K562 (cell line): Measurements from ENCODE around the gene BTBD1. TPM values are rescaled to one million over a fixed set of nuclear protein-coding genes. Genes with fewer than 3 reads are reported as not detected.

Experiments
- E2F8 ChIP-seq: fragments of 450-650 bp; IDR thresholded peaks from 2 replicates; pipeline ENCODE4 v1.7.1; 2018; ENCODE audit warnings: mild to moderate bottlenecking, low read depth; ENCODE audit not compliant: partially characterized antibody
- KDM5B ChIP-seq: fragments of 200-600 bp; sonication (generic); IDR thresholded peaks from 2 replicates; pipeline ENCODE4 v1.6.1; 2012; ENCODE audit warnings: low read depth, mild to moderate bottlenecking, moderate library complexity, low read length, control low read depth, inconsistent platforms; ENCODE audit not compliant: insufficient replicate concordance
- MTA1 ChIP-seq: fragments of 450-650 bp; IDR thresholded peaks from 2 replicates; pipeline ENCODE4 v1.6.1; 2017; ENCODE audit warnings: borderline replicate concordance
- MYC ChIP-seq, 2 experiments: fragments of 250-450 bp in 1 of 2; sonication (Bioruptor Pico) in 1 of 2; IDR thresholded peaks; 2 replicates each; pipeline versions ENCODE4 v1.5.1 to v1.6.1; 2012 to 2021; ENCODE audit warnings: low read depth in 2 of 2, borderline replicate concordance in 1 of 2, improper control_type of control experiment in 1 of 2, low read length in 1 of 2, mild to moderate bottlenecking in 1 of 2, moderate library complexity in 1 of 2
- TBL1XR1 ChIP-seq, 2 experiments: IDR thresholded peaks; 2 replicates each; pipeline ENCODE4 v1.6.1; 2012; ENCODE audit warnings: improper control_type of control experiment in 2 of 2, low read length in 2 of 2, mild to moderate bottlenecking in 1 of 2
- TOE1 ChIP-seq, 2 experiments: fragments of 450-650 bp in 1 of 2; sonication (generic) in 1 of 2; formaldehyde crosslinking in 1 of 2; IDR thresholded peaks; 2 replicates each; pipeline versions ENCODE4 v1.7.1 to v1.8.0; 2016 to 2022; ENCODE audit warnings: borderline replicate concordance in 2 of 2, mild to moderate bottlenecking in 2 of 2, antibody characterized with exemption in 1 of 2, inconsistent platforms in 1 of 2, low read depth in 1 of 2, missing genetic modification reagents in 1 of 2, moderate library complexity in 1 of 2
- ZBTB26 ChIP-seq: fragments of 450-650 bp; formaldehyde crosslinking; IDR thresholded peaks from 2 replicates; pipeline ENCODE4 v1.4.0; 2022; ENCODE audit warnings: missing genetic modification characterization
- ZNF318 ChIP-seq, 2 experiments: fragments of 450-650 bp; IDR thresholded peaks; 2 replicates each; pipeline ENCODE4 v1.6.1; 2016; ENCODE audit warnings: mild to moderate bottlenecking in 2 of 2, borderline replicate concordance in 1 of 2, low read depth in 1 of 2, moderate library complexity in 1 of 2
- ZSCAN29 ChIP-seq: fragments of 450-650 bp; IDR thresholded peaks from 2 replicates; pipeline ENCODE4 v1.6.1; 2017
- polyA plus RNA-seq, 8 experiments: library from polyadenylated mRNA; depleted of rRNA in 4 of 8; stranded (reverse) in 5 of 8; unstranded in 3 of 8; fragments of >200 nt; fragmentation: Nextera tagmentation in 2 of 8; fragmentation: Illumina TruSeq in 1 of 8; extraction: Ambion mirVana in 2 of 8; extraction: Trizol in 1 of 8; gene quantifications; 2 replicates each; pipeline versions ENCODE4 v1.2.1 to v1.2.3, GENCODE V29; 2011 to 2014; ENCODE audit warnings: inconsistent platforms in 1 of 8, missing spikeins in 1 of 8
- total RNA-seq, 7 experiments: library from RNA; depleted of rRNA in 6 of 7; stranded (reverse); fragments of >200 nt in 6 of 7; fragmentation: Illumina TruSeq in 2 of 7; extraction: Trizol in 2 of 7; gene quantifications; 2 replicates each; pipeline versions ENCODE4 v1.2.1 to v1.2.3, GENCODE V29; 2011 to 2021; ENCODE audit warnings: low replicate concordance in 1 of 7

The BTBD1 gene
- total and polyA plus RNA-seq, 9 of the 15 experiments (the other 6 are each of a cell fraction or from before 2014, with no cell fraction given) = 19.4 to 106 (median 90.4) TPM

GRCh38 chr15:82985688-82986441 is 81.2 kb downstream of the BTBD1 start, which contains the start of gene RAMAC (continued):
- TF ChIP-seq ZNF318 (IDR thresholded peaks at IDR 0.05; ENCODE audit: borderline replicate concordance in 1 of 2, low read depth in 1 of 2) (no peak), MTA1 (no peak), ZBTB26 (CRISPR knock-in tag) (no peak), TBL1XR1 (IDR thresholded peaks at IDR 0.05; ENCODE audit: low read length in 2 of 2) (no peak), MYC (IDR thresholded peaks at IDR 0.05; ENCODE audit: low read depth, low read length) (peak; percentile 49; the same call in 1 of the 2 replicates), MYC (CRISPR knock-in tag; IDR thresholded peaks at IDR 0.05; ENCODE audit: borderline replicate concordance, low read depth) (peak; percentile 23; the same call in 1 of the 2 replicates), ZSCAN29 (no peak), KDM5B (peak; percentile 70), E2F8 (peak; percentile 69), TOE1 (IDR thresholded peaks at IDR 0.05; ENCODE audit: borderline replicate concordance) (peak; percentile 32; the same call in 1 of the 2 replicates), TOE1 (CRISPR knock-in tag; IDR thresholded peaks at IDR 0.05; ENCODE audit: borderline replicate concordance, low read depth) (no peak)
